ENCODE results near the gene ELOVL6. TPM values are rescaled to one million over a fixed set of nuclear protein-coding genes. Genes with fewer than 3 reads are reported as not detected.

The ELOVL6 gene
- total and polyA plus RNA-seq, 3 donors from 2014 or later = 1.3 to 3.5 (median 1.5) TPM

DNA sequence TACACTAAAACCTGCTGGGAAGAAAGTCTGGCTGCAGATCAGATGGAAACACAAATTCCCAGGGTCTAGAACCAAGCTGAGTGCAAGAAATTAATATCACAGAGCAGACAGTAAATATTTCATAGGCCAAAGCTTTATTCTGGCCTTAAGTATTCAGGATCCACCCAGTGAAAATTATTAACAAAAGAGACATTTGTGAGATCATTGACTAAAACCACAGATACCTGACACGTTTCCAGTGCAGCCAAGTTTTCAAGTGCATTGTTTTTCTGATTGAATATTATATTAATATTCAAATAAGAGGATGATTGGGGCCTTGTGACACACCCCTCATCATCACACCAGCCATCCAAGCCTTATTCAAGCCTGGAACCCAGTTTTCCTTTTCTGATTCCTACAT is 10.3 kb downstream of the ELOVL6 start:
- TF ChIP-seq, protein P1, sequence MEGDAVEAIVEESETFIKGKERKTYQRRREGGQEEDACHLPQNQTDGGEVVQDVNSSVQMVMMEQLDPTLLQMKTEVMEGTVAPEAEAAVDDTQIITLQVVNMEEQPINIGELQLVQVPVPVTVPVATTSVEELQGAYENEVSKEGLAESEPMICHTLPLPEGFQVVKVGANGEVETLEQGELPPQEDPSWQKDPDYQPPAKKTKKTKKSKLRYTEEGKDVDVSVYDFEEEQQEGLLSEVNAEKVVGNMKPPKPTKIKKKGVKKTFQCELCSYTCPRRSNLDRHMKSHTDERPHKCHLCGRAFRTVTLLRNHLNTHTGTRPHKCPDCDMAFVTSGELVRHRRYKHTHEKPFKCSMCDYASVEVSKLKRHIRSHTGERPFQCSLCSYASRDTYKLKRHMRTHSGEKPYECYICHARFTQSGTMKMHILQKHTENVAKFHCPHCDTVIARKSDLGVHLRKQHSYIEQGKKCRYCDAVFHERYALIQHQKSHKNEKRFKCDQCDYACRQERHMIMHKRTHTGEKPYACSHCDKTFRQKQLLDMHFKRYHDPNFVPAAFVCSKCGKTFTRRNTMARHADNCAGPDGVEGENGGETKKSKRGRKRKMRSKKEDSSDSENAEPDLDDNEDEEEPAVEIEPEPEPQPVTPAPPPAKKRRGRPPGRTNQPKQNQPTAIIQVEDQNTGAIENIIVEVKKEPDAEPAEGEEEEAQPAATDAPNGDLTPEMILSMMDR (IDR thresholded peaks at IDR 0.05) = no peak
- H3K36me3 ChIP-seq (ENCODE audit: low read depth, missing control alignments) = no peaks in the 10 kb centered on the region
- WGBS, 2 donors = 54 to 74% methylated on average over 1 of the region's 1 CpG
- H3K9me3 ChIP-seq = no peaks in the 10 kb centered on the region
- no peak for DNase-seq
- no peak overlapping the region for H3K27ac ChIP-seq
- intact Hi-C loops (cut with DNase I; ENCODE audit: low total_unique reads) = no loop called here
- no peak overlapping the region for H3K4me3 ChIP-seq
- H3K27me3 ChIP-seq = no peaks in the 10 kb centered on the region
- no peaks in the 10 kb centered on the region for H3K4me1 ChIP-seq

DNA sequence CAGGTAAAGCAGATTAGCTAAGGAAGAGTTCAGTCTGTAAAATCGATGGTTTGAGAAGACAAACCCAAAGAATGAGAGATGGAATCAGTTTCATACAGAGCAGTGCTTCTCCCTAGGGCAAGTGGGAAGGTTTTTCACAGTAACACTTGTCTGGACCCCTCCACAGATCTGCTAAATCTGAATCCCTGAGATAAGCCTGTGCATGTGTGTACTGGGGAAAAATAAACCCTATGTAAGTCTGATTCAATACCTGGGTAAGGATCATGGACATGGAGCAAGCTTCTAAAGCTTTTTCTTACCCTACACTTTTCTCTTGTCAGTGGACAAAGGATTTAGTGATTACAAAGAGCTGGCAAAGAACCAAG is 13.6 kb downstream of the ELOVL6 start:
- DNase-seq = no peak
- Histone ChIP-seq H3K27me3 (no peaks in the 10 kb centered on the region), H3K4me3 (no peak overlapping the region), H3K4me1 (no peaks in the 10 kb centered on the region), H3K27ac (no peak overlapping the region), H3K36me3 (ENCODE audit: low read depth, missing control alignments) (no peaks in the 10 kb centered on the region), H3K9me3 (no peaks in the 10 kb centered on the region)
- intact Hi-C loops (cut with DNase I; ENCODE audit: low total_unique reads) = no loop called here
- 56 to 73% methylated on average over 1 of the region's 1 CpG for WGBS, 2 donors
- TF ChIP-seq POLR2A (IDR thresholded peaks at IDR 0.05) = no peak
- TF ChIP-seq, protein P1 (IDR thresholded peaks at IDR 0.05) = no peak

DNA sequence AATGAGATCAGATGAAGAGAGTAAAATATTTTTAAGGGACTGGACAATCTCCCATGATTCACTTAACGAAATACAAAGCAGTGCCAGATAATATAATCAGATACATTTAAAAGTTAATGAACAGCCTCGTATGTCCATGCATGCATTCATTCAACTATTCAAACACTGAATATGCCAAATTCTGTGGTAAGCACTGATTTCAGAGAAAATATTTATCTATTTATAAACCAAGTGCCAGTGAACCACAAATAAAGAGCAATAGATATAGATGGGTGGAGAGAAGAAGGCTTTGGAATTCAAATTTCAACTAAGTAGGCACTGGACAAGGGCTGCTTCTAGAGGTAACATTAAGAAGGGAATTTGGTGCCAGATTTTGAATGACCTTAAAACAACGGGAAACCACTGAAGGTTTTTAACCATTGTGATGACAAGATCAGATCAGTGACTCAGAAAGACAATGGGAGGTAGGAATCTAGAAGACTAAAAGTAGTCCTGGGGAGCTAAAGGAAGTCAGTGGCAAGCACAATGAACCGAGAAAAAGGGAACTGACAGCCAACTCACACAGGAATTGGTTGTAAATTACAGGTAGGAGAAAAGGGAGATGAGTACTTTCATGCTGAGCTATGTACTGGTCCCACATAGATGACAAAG is 14.2 kb downstream of the ELOVL6 start:
- Histone ChIP-seq H3K4me3 (no peak overlapping the region), H3K9me3 (no peaks in the 10 kb centered on the region), H3K27me3 (no peaks in the 10 kb centered on the region), H3K27ac (no peak overlapping the region), H3K4me1 (no peaks in the 10 kb centered on the region), H3K36me3 (ENCODE audit: low read depth, missing control alignments) (no peaks in the 10 kb centered on the region)
- 64 to 66% methylated on average over 4 of the region's 4 CpGs for WGBS, 2 donors
- TF ChIP-seq, protein P1 (IDR thresholded peaks at IDR 0.05) = no peak
- no peak for TF ChIP-seq POLR2A (IDR thresholded peaks at IDR 0.05)
- no peak for DNase-seq
- intact Hi-C loops (cut with DNase I; ENCODE audit: low total_unique reads) = no loop called here

DNA sequence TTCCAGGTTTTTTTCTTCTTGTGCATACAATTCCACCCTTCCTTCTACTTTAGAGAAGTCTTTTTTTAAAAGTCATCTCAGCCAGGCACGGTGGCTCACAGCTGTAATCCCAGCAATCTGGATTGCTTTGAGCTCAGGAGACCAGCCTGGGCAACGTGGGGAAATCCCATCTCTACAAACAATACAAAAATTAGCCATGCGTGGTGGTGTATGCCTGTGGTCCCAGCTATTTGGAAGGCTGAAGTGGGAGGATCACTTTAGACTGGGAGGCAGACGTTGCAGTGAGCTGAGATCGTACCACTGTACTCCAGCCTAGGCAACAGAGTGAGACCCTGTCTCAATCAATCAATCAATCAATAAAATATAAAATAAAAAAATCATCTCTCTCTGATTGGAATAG is 14.8 kb downstream of the ELOVL6 start:
- H3K27ac ChIP-seq = no peak overlapping the region
- no peaks in the 10 kb centered on the region for H3K36me3 ChIP-seq (ENCODE audit: low read depth, missing control alignments)
- WGBS, 2 donors = 83 to 84% methylated on average over 5 of the region's 5 CpGs
- no peaks in the 10 kb centered on the region for H3K27me3 ChIP-seq
- H3K4me3 ChIP-seq = no peak overlapping the region
- no peaks in the 10 kb centered on the region for H3K9me3 ChIP-seq
- H3K4me1 ChIP-seq = no peaks in the 10 kb centered on the region
- no peak for TF ChIP-seq POLR2A (IDR thresholded peaks at IDR 0.05)
- TF ChIP-seq, protein P1 (IDR thresholded peaks at IDR 0.05) = no peak
- no peak for DNase-seq
- intact Hi-C loops (cut with DNase I; ENCODE audit: low total_unique reads) = no loop called here

DNA sequence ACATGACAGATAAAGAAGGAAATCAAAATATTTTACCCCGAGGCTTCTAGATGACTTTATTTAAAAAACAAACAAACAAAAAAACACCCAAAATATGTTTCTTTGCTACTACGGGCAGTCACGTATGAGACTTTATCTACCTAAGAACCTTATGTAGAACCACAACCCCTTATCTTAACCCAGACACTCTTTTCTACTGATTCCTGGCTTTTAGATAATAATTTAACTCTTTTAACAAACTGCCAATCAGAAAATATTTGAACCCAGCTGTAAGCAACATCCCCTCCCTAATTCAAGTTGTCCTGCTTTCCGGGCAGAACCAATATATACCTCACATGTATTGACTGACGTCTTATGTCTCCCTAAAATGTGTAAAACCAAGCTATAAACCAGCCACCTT is 15.4 kb downstream of the ELOVL6 start:
- Histone ChIP-seq H3K9me3 (no peaks in the 10 kb centered on the region), H3K4me3 (no peak overlapping the region), H3K36me3 (ENCODE audit: low read depth, missing control alignments) (no peaks in the 10 kb centered on the region), H3K27me3 (no peaks in the 10 kb centered on the region), H3K27ac (no peak overlapping the region), H3K4me1 (no peaks in the 10 kb centered on the region)
- intact Hi-C loops (cut with DNase I; ENCODE audit: low total_unique reads) = no loop called here
- TF ChIP-seq, protein P1 (IDR thresholded peaks at IDR 0.05) = no peak
- no peak for TF ChIP-seq POLR2A (IDR thresholded peaks at IDR 0.05)
- DNase-seq = no peak
- WGBS, 2 donors = 94 to 97% methylated on average over 5 of the region's 5 CpGs

Measured in testis (tissue), 3 donors.